ENCODE measurements around the gene CNST.

GRCh38 chr1:246519514-246519913 is 46.7 kb upstream of the CNST start:
- TF ChIP-seq, protein P1, sequence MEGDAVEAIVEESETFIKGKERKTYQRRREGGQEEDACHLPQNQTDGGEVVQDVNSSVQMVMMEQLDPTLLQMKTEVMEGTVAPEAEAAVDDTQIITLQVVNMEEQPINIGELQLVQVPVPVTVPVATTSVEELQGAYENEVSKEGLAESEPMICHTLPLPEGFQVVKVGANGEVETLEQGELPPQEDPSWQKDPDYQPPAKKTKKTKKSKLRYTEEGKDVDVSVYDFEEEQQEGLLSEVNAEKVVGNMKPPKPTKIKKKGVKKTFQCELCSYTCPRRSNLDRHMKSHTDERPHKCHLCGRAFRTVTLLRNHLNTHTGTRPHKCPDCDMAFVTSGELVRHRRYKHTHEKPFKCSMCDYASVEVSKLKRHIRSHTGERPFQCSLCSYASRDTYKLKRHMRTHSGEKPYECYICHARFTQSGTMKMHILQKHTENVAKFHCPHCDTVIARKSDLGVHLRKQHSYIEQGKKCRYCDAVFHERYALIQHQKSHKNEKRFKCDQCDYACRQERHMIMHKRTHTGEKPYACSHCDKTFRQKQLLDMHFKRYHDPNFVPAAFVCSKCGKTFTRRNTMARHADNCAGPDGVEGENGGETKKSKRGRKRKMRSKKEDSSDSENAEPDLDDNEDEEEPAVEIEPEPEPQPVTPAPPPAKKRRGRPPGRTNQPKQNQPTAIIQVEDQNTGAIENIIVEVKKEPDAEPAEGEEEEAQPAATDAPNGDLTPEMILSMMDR (IDR thresholded peaks at IDR 0.05): no peak
- TF ChIP-seq POLR2AphosphoS5 (IDR thresholded peaks at IDR 0.05): no peak
- TF ChIP-seq POLR2A (IDR thresholded peaks at IDR 0.05): no peak

All from gastroesophageal sphincter (tissue), 3 donors.